ENCODE measurements around the gene FILIP1.
"Not testable (repeated sequence)": the region's sequence is repeated elsewhere in the genome, so short reads cannot be mapped to it uniquely, and the experiment has no call there.

Gene FILIP1

GRCh38 chr6:75445738-75446137 lies 47.9 kb downstream of the FILIP1 start:
- no peak for DNase-seq

- no peak for DNase-seq
Measured at GRCh38 chr6:75444899-75445298, 48.7 kb downstream of the FILIP1 start.

- DNase-seq: not testable (repeated sequence)
Measured at GRCh38 chr6:75441883-75442282, 51.7 kb downstream of the FILIP1 start.

DNA sequence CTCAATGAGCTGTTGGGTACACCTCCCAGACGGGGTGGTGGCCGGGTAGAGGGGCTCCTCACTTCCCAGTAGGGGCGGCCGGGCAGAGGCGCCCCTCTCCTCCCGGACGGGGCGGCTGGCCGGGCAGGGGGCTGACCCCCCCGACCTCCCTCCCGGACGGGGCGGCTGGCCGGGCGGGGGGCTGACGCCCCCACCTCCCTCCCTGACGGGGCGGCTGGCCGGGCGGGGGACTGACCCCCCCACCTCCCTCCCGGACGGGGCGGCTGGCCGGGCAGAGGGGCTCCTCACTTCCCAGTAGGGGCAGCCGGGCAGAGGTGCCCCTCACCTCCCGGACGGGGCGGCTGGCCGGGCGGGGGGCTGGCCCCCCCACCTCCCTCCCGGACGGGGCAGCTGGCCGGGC lies 52.1 kb downstream of the FILIP1 start:
- not testable (repeated sequence) for DNase-seq

DNA sequence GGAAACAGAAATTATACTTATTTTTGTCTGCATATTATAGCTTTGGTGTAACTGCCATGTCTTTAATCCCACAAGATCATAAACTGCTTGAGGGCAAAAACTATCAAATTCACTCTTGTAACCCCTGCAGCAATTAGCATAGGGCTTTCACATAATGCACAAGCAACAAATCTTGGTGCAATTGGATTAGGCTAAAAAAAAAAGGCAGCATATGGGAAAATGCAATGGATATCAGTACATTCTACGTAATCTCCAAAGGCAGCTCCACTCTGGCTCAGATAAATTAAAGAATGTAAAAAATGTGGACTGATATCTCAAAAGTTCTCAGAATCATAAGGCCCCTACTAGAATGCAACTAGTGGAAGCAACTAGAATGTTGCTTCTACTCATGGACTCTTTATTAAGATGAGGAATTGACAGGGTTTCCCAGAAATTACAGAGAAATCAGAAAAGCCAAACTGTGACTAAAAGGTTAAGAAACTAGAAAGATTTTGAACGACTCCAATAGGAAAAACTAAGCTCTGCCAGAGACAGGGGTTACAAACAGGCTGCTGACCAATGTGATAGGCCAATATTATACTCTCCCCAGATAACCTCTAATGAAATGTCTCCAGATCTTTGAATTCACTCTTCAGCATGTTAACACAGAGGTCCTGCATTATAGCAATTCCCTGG lies 55.0 kb downstream of the FILIP1 start:
- DNase-seq: no peak

GRCh38 chr6:75438013-75438431 lies 55.6 kb downstream of the FILIP1 start:
- DNase-seq: no peak

DNA sequence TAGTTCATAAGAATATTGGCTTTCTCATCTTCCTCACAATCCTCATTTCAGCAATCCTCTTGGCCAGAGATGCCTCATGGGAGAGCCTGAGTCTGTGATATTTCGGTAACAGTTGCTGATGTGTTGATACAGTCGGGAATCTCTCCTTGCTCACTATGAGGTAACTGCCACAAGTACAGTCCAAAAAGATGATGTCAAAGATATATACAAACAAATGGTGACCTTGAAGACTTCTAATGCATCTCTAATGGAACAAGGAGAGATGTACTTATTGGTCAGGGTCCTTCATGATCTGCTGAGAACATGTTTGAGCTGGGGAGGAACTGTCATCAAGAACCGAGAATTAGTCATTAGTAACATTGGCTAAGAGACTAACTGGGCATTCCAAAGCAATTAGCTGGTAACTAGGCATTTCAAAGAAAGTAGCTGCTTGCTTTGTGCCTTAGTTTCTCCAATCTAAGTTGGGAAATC lies 56.1 kb downstream of the FILIP1 start:
- no peak for DNase-seq

GRCh38 chr6:75436869-75437268 lies 56.7 kb downstream of the FILIP1 start:
- no peak for DNase-seq

DNA sequence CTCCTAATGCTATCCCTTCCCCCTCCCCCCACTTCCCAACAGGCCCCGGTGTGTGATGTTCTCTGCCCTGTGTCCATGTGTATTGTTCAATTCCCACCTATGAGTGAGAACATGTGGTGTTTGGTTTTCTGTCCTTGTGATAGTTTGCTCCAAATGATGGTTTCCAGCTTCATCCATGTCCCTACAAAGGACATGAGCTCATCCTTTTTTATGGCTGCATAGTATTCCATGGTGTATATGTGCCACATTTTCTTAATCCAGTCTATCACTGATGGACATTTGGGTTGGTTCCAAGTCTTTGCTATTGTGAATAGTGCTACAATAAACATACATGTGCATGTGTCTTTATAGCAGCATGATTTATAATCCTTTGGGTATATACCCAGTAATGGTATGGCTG lies 60.8 kb downstream of the FILIP1 start:
- DNase-seq: not testable (repeated sequence)

DNA sequence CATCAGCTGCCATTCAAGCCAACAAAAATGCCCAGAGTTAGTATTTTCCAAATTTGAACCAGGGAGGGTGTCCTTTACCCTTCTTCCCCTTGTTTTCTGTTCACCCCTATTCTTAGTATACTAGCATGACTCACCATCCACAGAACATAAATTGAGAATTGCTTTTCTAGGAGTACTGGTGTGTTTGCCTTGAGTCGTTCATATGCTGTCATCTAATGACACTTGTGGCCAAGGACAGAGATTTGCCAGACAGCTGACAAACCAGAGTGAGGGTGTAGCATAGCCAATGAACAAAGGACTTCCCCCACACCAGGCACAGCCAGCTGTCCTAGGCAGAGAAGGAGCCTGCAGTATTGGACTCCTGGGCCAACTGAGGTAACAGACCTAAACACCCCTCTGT lies 62.2 kb downstream of the FILIP1 start:
- no peak for DNase-seq

DNA sequence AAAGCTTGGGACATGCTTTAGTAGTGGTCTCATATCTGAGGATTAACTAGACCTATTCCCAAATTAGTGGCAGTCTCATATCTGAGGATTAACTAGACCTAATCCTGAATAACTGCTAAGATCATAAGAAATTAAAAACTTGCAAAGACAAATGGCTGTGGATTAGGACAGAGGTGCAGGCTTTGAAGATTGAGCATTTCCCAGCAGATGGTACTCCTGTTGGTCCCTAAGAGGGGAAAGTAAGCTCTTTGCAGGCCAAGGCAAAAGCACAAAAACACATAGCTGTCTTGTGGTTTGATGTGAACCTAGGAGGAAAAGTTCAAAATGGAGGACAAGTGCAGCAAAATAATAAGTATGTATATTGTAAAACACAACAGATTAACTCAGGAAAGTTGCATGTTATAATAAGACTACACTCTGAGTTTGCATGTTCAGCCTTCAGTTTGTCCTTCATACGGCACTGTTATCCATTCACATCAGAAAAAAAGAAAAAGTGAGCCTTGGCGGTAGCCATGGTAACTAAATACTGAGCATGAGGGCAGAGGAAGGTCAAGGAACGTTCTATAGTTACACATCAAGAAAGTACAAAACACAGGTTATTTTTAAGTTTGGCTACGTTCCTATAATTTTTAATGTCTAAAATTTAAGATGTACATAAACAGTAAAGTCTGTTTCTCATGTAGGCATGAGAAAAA lies 62.8 kb downstream of the FILIP1 start:
- DNase-seq: no peak

DNA sequence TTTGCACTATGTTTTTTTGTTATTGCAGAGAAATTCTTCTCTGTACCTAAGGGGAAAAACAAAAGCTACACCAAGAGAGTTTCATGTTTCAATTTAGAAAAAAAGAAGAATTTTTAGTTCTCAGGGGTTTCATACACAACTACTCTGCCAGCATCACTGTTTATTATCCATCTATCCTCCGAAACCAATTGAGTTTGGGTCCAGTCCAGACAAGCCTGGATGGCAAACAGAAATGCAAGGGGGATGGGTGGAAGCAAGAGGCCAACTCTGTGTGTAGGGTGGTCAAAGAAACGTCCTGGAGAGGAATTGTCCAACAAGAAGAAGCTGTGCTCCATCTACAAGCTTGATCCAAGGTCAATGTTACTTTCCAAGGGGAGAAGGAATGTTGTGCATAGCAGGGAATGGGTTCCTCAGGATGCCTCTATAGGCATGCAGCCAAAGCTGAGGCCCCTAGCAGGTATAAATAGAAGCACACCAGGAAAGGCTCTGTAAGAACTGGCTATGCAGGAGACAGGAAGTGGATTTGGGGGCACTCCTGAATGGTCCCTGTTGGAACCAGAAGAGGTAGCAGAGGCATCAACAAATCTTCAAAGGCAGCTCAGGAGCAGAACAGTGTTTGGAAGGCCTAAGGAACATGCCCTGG lies 64.4 kb downstream of the FILIP1 start:
- DNase-seq: no peak

DNA sequence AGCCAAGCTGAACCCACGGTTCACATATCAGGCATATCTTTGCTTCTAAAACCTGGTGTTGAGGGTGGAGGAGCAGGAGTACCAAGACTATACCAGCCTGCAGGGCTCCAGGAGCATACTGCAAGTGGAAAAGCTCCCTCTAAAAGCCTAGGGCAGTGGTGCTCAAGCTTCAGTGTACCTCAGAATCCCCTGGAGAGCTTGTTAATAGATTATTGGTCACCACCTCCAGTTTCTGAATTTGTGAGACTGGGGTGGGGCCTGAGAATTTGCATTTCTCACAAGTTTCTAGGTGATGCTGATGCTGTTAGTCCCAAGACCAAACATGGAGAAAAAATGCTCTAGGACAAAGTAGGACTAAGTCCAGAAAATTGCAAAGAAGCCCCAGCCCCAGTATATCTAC lies 65.4 kb downstream of the FILIP1 start:
- DNase-seq: no peak

GRCh38 chr6:75427329-75427728 lies 66.3 kb downstream of the FILIP1 start:
- no peak for DNase-seq

GRCh38 chr6:75424618-75425548 lies 68.7 kb downstream of the FILIP1 start:
- no peak for DNase-seq

- DNase-seq: no peak
Measured at GRCh38 chr6:75423386-75423785, 70.2 kb downstream of the FILIP1 start.

DNA sequence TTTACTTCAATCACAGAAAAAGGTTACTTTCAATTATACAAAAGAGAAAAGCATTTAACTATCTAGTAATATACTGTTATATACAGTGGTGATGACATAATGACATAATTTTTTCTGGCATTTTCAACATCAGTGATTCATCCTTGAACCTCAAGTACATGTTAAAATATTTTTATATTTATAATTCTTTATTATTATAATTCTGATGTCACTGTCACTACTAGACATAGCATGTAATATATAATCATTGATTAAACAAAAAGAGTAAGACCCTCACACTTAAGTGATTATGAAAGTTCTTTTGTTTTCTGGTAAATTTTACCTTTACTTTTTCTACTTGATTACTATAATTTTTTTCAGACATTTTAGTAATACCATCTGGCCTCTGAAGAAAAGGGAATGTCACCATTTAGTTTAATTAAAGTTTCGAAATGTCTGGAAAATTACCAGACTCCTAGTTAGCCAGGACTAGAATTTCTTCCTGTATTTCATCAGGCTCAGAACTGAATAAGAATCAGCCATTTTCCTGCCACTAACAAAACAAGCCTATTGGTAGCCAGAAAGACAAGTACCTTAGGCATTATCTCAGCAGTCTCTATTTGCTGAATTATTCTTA lies 71.5 kb downstream of the FILIP1 start:
- DNase-seq: no peak

DNA sequence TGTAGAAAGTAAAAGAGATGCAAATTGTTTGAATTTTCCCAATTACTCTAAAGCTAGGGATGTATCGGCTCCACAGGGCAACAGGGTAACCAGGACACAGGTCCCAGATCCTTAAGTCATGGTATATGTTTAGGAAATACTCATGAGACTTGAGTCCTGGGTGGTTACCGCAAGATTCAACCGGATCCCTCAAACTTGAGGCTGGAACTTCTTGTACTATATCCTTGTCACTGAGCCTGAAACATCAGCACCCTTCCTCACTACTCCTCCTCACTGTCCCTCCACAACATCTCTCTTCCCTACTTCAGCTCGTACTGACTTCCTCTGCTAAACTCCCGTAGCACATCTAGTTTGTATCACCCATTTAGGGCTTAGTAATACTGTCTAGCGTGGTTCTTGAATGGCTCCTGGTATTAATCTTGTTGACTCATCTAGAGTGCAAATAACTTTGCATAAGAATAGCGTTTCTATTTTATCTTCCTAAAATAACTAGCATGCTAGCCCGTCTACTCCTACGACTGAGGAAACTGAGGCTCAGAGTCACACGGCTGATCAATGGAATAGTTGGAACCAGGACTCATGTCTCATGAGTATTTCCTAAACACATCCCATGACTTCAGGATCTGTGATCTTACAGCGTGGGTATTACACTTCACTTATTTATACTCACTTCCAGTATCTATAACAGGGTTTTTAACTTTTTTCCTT lies 72.1 kb downstream of the FILIP1 start:
- no peak for DNase-seq

DNA sequence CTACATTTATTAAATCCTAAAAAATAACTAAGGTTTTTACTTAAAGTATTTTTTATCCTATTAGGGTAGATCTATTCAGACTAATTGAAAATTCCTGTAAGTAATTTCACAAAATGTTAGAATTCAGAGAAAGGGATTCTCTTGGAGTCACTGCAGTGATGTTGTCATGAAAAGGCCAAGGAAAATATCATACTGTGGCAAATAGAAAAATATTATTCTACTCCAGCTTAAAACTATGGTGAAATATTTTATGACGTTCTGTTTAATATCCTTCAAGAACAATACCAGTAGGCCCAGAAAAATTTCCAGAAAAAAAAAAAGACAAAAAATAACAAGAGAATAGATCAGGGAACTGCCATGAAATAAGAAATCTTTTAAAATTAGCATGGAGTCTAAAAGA lies 73.6 kb downstream of the FILIP1 start:
- DNase-seq: no peak

GRCh38 chr6:75419416-75419815 lies 74.2 kb downstream of the FILIP1 start:
- DNase-seq: no peak

GRCh38 chr6:75418233-75418632 lies 75.4 kb downstream of the FILIP1 start:
- no peak for DNase-seq

DNA sequence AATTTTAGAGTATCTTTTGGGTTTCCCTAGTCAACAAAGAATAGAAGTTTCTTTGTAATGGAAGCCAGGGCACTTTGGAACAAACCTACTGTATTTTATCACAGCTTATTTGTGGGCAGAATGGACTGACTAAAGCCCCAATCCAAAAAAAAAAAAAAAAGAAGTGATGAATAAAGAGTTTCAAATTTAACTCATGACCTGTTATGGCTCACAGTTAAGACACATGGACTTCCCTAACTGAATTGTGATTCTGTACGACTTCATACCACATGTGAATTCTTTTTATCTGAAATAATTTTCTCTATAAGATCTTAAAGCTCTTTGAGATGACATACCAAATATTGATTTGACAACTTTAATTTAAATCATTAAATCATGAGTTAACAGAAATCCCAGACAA lies 77.2 kb downstream of the FILIP1 start:
- no peak for DNase-seq

All from activated CD8-positive, alpha-beta memory T cell treated with anti-CD3 and anti-CD28 coated beads, Interleukin-2, amount 50 U/mL, for 4 hours (primary cell).